Hematopoietic multipotent progenitor cell treated with erythropoietin and hydrocortisone succinate and interleukin-3 and kit ligand, for 4 days (in vitro differentiated cells): ENCODE measurements around the gene RAI1.

Source experiments
- DNase-seq: peaks from one replicate; pipeline ENCODE4 v3.0.0-alpha.2; 2015

Gene RAI1

DNA sequence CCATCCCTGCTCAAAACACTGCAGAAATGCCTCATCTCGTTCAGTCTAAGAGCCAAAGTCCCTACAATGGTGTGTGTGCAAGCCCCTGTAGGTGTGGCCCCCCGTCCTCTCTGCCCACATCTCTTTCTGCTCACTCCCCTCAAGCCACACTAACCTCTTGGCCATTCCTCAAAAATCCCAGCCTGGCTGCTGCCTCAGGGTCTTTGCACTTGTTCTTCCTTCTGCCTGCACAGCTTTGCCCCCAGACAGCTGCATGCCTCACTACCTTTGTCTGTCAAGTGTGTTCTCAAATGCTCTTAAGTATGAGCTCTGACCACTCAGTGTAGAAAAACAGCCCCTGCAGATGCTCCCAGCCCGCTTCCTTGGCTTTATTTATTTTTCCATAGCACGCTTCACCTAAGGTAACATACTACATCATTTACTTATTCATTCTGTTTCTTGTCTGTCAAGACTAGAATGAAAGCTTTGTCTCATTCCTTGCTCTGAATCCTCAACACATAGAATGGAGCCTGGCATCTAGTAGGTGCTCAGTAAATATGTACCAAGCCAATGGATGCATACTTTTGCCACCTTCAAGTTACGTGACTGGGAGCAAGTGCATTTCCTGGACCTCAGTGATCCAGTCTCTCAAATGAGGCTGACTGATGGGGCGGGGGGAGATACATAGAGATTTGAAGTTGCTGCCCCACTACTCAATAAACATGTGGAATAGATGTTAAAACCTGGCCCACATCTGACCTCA, 38.1 kb downstream of the RAI1 start:
- DNase-seq = no peak

GRCh38 chr17:17719966-17720543, 38.8 kb downstream of the RAI1 start:
- no peak for DNase-seq

GRCh38 chr17:17721140-17721668, 39.9 kb downstream of the RAI1 start:
- DNase-seq = no peak

DNA sequence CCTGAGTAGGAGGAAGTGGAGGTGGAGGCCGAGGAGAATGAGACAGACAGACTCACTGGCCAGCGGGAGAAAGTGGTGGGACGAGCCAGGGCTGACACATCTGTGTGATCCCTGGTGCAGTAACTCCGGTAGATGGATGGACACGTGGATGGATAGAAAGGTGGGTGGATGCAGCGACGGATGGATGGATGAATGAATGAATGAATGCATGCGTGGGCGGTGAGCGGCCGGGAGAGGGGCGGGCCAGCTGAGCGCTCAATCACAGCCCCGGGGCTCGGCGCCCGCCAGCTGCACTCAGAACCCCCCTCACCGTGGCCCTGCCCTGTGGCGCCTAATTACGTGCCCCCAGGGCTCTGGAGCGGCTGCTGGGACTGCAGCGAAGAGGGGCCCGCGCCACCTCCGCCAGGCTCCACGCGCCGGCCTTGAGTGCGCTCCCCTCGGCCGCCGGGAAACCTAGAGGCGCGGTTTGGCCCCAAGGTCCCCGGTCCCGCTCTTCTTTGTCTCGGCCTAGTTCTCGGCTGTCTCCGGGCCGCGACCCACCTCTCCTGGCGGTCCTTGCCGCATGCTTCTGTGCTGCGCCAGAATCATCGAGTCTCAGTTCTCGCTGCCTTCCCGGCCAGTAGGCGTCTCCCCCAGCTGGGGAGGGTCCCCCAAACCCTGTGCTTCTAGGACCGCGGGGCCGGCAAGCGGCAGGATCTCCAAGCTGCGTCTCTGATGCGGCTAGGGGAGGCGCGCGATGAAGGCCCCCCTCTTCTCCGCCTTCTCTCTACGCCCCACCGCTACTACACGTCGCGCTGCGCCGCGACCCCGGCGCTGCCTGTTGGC, 41.0 kb downstream of the RAI1 start:
- DNase-seq = no peak

DNA sequence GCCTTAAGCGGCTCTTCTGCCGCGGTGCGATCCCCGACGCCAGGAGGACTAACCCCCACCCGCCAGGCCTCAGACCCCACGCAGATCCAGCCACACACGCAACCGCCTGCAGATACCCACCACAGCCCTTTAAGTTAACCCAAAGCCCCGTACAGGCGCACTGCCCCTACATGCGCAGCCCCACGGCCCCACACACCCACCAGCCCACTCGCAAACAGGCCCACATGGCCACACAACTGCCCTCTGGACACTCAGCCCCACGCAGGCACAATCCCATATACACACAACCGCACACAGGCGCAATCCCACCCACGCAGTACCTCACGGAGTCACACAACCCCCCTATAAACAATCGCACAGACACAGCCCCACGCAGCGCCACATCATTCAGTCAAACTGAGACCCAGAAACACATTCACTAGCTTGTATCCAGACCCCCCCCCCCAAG, 41.7 kb downstream of the RAI1 start:
- no peak for DNase-seq

- peak; percentile 91 for DNase-seq
These were observed 42.4 kb downstream of the RAI1 start for GRCh38 chr17:17723354-17724261.

DNA sequence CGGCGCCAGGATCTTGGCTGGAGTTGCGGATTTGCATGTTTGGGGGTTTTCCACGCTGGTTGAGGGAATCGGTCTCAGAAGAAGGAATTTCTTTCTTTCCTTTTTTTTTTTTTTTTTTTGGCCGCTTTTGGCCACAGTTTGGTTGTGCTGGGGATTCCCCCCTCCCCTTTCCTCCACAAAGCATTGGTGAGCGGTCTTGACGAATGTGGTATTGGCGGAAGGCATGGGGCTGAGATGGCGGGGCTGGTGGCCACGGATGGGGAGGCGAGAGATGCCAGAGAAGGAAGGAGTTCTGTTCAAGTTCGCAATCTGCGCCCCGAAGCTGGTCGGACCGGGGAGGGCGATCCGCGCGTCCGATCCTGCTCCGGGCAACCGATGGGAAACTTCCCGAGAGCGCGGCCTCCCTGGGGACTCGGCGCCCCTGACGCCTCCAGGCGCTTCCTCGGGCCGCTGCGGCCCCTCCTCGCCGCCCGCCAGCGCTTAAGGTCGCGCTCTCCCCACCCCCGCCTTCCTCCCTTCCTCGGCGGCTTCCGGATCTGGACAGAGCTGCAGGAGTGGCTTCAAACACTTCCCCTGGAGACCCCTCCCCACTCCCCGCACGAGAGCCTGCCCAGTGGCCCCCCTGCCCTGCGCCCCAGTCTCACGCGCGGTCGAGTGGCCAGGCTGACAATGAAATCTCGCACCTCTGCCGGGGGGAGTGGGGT, 43.2 kb downstream of the RAI1 start:
- DNase-seq = peak; percentile 68

DNA sequence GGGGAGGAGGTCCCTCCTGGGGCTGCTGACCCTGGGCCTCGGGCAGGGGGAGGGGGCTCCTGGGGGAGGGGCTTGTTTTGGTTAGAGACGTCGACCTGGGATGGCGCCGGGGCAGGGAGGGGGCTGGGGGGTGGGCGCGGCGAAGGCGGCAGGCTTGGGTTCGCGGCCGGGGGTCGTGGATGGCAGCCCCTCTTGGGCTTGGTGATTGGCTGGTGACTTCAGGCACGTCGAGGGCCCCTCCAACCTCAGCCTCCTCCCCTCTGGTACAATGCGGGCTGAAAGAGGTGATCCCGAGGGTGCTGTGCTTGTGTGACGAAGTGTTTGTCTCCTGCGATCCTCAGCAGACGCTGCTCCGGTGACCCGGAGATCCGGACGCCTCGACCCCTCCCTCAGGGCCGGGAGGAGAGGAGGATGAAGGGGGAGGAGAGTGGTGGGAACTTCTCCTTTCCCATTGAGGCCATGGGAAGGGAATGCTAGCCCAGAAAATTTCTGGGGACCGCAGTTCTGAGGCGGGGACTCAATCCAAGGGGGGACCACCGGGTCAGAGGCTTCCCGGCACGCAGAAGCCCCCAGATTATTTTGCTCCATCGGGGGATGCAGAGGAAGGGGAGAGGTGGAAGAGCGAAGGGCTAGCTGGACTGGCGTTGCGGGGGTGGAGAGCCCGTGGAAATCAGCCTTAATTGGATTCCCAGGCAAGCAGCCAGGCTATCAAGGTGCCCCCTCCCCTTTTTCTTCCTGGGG, 43.9 kb downstream of the RAI1 start:
- DNase-seq = no peak

DNA sequence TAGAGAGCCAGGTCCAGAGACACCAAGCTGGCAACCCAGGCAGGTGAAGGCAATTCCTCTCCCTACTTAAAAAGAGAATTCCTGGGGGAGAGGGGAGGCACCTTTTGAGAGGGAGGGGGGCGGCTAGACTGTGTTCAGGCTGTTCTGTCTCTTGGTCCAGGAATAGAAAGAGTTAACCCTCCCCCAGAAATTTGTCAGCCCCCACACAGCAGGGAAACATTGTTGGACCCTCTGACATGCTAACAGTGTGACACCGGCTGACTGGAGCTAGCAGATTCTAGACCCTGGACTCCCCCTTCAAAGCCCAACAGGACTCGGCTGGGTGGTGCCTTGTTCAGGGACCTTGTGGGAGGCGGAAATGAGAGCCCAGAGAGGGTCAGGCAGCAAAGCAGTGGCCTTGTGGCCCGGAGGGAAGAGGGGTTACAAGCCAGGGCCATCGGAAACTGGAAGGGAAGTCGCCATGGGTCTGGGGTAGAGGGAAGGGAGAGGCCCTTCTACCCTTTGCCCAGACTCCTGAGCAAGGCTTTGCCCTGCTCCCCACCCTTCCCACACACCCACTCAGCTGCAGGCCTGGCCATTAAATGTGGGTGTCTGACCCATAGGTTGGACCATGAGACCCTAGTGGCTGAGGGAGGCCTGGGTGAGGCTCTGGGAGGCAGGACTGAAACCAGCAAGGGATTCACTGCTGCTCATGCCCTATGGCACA, 44.6 kb downstream of the RAI1 start:
- no peak for DNase-seq

- no peak for DNase-seq
These were observed 45.3 kb downstream of the RAI1 start for GRCh38 chr17:17726458-17727060.

DNA sequence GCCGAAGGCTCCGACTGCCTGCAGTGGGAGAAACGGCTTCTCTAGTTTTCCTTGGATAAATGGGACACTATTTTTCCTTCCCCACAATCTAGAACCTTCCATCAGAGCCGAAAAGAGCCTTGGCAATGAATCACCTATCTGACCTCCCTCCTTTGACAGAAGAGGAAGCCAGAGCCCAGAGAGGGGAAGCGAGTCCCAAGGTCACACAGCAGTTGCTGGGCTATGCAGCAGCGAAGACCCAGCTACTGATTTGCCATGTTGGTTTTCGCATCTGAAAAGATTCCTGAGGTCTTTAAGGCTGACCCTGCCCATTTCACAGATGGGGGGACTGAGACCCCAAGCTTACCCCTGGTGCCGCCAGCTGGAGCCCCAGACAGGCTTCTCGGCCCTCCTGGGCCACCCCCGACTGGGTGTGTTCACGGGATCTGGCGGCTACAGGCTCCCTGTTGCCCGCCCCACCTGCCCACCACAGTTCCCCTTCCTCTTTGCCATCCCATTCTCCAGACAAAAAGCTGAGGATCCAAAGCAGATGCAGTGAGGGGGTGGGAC, 45.9 kb downstream of the RAI1 start:
- DNase-seq = no peak

DNA sequence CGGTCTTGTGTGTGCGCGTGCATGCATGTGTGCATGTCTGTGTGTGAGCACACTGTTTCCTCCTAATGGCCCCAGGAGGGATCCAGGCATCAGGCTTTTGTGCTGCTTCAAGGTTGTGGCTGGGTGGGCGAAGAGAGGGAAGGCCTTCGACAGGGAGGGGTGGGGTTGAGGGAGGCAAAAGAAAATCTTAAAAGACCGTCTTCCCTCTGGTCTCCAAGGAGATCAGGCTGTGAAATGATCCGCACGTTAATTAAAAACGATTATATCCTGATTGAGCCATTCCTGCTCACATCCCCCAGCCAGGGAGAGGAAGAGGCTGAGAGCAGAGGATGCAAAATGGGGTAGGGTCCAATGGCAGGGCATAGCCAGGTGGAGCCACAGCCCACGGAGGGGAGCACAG, 46.9 kb downstream of the RAI1 start:
- DNase-seq = no peak

GRCh38 chr17:17728550-17729251, 47.4 kb downstream of the RAI1 start:
- DNase-seq = no peak

DNA sequence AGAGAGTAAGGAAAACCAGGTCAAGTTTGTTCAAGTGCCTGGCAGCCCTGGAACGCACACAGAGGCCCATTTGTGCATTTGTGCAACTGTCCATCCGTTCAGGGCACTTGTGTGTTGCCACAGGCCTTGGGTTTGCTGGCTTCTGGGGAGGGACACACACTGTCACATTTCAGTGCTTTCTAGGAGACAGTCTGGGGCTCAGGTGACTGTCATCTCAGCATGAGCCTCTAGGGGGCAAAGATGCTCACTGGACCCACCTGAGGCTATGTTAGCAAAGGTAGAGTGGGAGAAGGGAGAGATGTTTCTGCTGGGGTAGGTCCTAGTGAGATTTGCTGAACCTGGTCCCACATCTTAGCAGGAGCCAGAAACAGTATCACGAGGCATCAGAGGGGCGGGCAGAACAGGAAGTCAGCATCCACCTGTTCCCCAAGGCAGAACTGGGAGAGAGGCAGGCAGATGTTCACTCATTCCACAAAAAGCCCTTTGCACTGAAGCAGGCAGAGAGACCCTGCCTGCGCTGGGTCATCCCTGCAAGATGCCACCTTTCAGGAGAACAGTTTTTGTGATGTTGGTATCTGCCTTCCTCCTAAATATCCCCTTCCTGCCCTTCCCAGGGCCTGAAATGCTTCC, 48.5 kb downstream of the RAI1 start:
- DNase-seq = peak; percentile 53

- DNase-seq = no peak
These were observed 49.1 kb downstream of the RAI1 start for GRCh38 chr17:17730250-17730935.

- DNase-seq = no peak
These were observed 51.2 kb downstream of the RAI1 start for GRCh38 chr17:17732444-17732843.

DNA sequence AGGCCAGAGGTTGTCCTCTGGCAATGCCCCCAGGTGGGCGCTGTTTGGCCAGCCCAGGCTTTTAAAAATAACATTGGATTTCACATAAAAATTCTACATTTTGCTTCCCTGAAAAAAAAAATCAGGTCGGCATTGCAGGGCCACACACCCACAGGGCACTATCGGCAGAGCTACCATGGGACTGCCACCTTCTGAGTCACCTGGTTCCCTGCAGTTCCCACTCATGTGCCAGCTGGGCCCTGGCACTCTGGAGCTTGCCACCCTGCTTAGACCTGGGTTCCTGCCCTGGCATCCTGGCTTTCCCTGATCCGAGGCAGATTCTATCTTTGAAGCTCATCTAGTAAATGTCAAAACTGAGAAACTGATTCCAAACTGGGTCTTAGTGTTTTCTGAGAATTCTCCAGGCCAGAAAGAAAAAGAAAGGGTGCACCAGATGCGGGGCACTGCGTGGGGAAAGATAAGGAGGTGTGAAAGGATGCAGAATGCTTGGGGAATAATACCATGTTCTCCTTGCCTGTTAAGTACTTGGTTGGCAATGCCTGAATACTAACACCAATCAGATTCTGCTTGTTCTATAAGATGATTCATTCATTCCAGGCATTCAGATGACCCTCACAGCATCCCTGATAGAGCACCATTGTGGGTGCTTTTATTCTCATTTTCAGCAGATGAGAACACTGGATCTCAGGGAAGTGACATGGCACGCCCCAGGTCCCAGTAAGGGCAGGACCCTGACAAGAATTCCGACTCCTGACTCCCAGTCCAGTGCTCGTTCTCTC, 51.8 kb downstream of the RAI1 start:
- DNase-seq = no peak
